Measurements from ENCODE around the gene EGF.

Gene EGF

DNA sequence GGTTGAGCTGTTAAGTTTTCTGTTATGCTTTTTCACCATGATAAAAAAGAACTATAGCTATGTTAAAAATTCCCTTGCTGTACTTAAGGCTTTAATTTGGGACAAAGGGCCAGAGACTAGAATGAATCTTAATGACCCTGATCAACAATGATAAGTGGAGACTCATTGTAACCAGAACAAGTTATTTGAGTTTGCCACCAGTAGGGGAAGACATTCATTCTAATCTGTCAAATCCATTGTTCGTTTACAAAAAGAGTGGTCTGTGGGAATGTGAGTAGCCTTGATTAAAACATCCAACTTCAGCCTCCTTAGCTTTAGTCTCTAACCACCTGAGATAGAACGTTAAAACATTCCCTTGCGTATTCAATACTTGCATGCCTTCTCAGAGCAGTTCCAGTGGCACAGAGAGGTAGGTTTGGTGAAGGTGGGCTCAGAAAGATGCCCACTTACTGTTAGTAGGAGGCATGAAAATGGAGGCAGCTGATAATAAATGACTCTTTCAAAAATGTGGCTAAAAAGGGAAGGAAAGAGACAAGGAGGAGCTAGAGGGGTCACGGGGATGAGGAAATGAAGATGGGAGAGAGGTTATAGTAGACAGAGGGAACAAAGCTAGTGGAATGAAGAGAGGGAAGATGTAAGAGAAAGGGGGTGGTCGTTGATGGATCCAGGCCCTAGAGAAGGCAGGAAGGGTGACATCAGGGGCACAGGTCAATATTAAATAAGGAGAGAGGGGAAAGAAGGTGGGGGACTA, 66.2 kb downstream of the EGF start:
- Histone ChIP-seq H3K4me1 (ENCODE audit: control insufficient read depth, insufficient read depth, low read length) (no peaks in the 10 kb centered on the region), H3K4me3 (ENCODE audit: low read depth, low read length) (no peak overlapping the region), H3K27ac (ENCODE audit: extremely low read depth, low read depth, low read length) (no peak overlapping the region), H3K36me3 (ENCODE audit: control insufficient read depth in 2 of 2, insufficient read depth in 1 of 2, low read length in 2 of 2) (no peaks in the 10 kb centered on the region), H3K9me3 (ENCODE audit: control insufficient read depth, insufficient read depth, low read depth, low read length) (no peaks in the 10 kb centered on the region)
- TF ChIP-seq ZNF221 (tag by site-specific recombination; IDR thresholded peaks at IDR 0.05; ENCODE audit: borderline replicate concordance) (no peak), MZF1 (tag by site-specific recombination; IDR thresholded peaks at IDR 0.05; ENCODE audit: borderline replicate concordance) (no peak), ZNF664 (tag by site-specific recombination; IDR thresholded peaks at IDR 0.05) (no peak)
- TF ChIP-seq, protein P1, sequence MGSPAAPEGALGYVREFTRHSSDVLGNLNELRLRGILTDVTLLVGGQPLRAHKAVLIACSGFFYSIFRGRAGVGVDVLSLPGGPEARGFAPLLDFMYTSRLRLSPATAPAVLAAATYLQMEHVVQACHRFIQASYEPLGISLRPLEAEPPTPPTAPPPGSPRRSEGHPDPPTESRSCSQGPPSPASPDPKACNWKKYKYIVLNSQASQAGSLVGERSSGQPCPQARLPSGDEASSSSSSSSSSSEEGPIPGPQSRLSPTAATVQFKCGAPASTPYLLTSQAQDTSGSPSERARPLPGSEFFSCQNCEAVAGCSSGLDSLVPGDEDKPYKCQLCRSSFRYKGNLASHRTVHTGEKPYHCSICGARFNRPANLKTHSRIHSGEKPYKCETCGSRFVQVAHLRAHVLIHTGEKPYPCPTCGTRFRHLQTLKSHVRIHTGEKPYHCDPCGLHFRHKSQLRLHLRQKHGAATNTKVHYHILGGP (tag by site-specific recombination; IDR thresholded peaks at IDR 0.05), result no peak
- ChIA-PET CTCF (interaction anchor here (0.6 to 1.8 kb wide), 19 partner anchors 9 to 1875 kb away, joined by 3 to 6 read pairs (median 3); no protein-coding TSS in a partner anchor), POLR2A (no interaction called here)

DNA sequence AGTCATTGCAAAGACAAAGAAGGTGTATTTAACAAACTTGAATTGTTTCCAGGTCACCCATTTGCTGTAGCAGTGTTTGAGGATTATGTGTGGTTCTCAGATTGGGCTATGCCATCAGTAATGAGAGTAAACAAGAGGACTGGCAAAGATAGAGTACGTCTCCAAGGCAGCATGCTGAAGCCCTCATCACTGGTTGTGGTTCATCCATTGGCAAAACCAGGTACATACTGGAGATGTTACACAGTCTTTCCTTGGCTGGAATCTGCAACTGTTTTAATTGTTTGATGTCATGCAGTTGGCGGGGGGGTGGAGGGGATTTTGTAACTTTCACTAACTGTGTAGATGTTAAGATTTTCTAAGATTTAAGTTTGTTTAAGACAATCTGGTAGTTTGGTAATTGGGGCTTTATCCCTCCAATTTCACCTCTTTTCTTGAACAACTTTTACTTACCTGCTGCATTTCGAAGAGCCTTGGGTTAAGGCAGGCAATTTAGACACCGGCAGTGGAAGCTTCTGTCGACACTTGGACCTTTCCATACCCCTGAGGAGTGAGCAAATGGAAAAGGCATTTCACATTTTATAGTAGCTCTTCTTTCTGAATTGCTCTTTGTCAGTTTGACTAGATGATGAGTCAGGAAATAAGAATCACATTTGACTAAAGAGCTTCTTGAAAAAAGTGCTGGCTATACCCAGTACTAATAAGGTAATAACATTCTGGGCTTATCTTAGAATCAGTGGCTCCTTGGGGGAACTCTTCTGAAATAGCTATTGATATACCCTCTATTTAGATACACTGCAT, 67.4 kb downstream of the EGF start:
- Histone ChIP-seq H3K36me3 (ENCODE audit: control insufficient read depth in 2 of 2, insufficient read depth in 1 of 2, low read length in 2 of 2) (no peaks in the 10 kb centered on the region), H3K9me3 (ENCODE audit: control insufficient read depth, insufficient read depth, low read depth, low read length) (no peaks in the 10 kb centered on the region), H3K4me1 (ENCODE audit: control insufficient read depth, insufficient read depth, low read length) (no peaks in the 10 kb centered on the region), H3K4me3 (ENCODE audit: low read depth, low read length) (no peak overlapping the region), H3K27ac (ENCODE audit: extremely low read depth, low read depth, low read length) (no peak overlapping the region)
- TF ChIP-seq ZNF211 (tag by site-specific recombination; IDR thresholded peaks at IDR 0.05; ENCODE audit: low read depth) (no peak), ZNF335 (tag by site-specific recombination; conservative IDR thresholded peaks at IDR 0.05) (0 out of 2 replicates have a peak, but pooled peaks have one; percentile 26), ZNF785 (tag by site-specific recombination; IDR thresholded peaks at IDR 0.05) (no peak), ZNF530 (tag by site-specific recombination; IDR thresholded peaks at IDR 0.05; ENCODE audit: low read depth) (no peak), ZNF677 (tag by site-specific recombination; IDR thresholded peaks at IDR 0.05) (no peak), ZNF366 (tag by site-specific recombination; conservative IDR thresholded peaks at IDR 0.05) (no peak), ZFP69B (tag by site-specific recombination; IDR thresholded peaks at IDR 0.05) (no peak)
- TF ChIP-seq, protein P2, sequence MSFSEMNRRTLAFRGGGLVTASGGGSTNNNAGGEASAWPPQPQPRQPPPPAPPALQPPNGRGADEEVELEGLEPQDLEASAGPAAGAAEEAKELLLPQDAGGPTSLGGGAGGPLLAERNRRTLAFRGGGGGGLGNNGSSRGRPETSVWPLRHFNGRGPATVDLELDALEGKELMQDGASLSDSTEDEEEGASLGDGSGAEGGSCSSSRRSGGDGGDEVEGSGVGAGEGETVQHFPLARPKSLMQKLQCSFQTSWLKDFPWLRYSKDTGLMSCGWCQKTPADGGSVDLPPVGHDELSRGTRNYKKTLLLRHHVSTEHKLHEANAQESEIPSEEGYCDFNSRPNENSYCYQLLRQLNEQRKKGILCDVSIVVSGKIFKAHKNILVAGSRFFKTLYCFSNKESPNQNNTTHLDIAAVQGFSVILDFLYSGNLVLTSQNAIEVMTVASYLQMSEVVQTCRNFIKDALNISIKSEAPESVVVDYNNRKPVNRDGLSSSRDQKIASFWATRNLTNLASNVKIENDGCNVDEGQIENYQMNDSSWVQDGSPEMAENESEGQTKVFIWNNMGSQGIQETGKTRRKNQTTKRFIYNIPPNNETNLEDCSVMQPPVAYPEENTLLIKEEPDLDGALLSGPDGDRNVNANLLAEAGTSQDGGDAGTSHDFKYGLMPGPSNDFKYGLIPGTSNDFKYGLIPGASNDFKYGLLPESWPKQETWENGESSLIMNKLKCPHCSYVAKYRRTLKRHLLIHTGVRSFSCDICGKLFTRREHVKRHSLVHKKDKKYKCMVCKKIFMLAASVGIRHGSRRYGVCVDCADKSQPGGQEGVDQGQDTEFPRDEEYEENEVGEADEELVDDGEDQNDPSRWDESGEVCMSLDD (tag by site-specific recombination; IDR thresholded peaks at IDR 0.05), result no peak
- TF ChIP-seq, protein P3, sequence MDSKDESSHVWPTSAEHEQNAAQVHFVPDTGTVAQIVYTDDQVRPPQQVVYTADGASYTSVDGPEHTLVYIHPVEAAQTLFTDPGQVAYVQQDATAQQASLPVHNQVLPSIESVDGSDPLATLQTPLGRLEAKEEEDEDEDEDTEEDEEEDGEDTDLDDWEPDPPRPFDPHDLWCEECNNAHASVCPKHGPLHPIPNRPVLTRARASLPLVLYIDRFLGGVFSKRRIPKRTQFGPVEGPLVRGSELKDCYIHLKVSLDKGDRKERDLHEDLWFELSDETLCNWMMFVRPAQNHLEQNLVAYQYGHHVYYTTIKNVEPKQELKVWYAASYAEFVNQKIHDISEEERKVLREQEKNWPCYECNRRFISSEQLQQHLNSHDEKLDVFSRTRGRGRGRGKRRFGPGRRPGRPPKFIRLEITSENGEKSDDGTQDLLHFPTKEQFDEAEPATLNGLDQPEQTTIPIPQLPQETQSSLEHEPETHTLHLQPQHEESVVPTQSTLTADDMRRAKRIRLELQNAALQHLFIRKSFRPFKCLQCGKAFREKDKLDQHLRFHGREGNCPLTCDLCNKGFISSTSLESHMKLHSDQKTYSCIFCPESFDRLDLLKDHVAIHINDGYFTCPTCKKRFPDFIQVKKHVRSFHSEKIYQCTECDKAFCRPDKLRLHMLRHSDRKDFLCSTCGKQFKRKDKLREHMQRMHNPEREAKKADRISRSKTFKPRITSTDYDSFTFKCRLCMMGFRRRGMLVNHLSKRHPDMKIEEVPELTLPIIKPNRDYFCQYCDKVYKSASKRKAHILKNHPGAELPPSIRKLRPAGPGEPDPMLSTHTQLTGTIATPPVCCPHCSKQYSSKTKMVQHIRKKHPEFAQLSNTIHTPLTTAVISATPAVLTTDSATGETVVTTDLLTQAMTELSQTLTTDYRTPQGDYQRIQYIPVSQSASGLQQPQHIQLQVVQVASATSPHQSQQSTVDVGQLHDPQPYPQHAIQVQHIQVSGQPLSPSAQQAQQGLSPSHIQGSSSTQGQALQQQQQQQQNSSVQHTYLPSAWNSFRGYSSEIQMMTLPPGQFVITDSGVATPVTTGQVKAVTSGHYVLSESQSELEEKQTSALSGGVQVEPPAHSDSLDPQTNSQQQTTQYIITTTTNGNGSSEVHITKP (tag by site-specific recombination; IDR thresholded peaks at IDR 0.05), result peak; percentile 37; the same call in 1 of the 2 replicates
- CTCF ChIA-PET, result interaction anchor here (0.6 to 1.3 kb wide), 4 partner anchors 110 to 563 kb away, joined by 3 to 5 read pairs (median 3); no protein-coding TSS in a partner anchor
- POLR2A ChIA-PET, result no interaction called here
